Suprapubic skin (tissue), 4 donors: ENCODE results near the gene IGF2BP3. TPM values are rescaled to one million over a fixed set of nuclear protein-coding genes. Genes with fewer than 3 reads are reported as not detected.
A peak's percentile ranks its signal among the peaks of the same experiment; 100 is the strongest.
"Not testable (repeated sequence)": the region's sequence is repeated elsewhere in the genome, so short reads cannot be mapped to it uniquely, and the experiment has no call there.

Experiments used
- DNase-seq, 2 donors: peaks; one replicate each; pipeline ENCODE4 v3.0.0-alpha.2; 2019; ENCODE audit warnings: low spot score in 2 of 2
- H3K27ac ChIP-seq: fragments of 200-600 bp; sonication (generic); one replicate; pipeline ENCODE4 v1.5.1; 2019
- H3K27me3 ChIP-seq: fragments of 200-600 bp; sonication (generic); one replicate; pipeline ENCODE4 v1.5.1; 2019
- H3K36me3 ChIP-seq: fragments of 200-600 bp; sonication (generic); one replicate; pipeline ENCODE4 v1.5.1; 2019
- H3K4me1 ChIP-seq: fragments of 200-600 bp; sonication (generic); one replicate; pipeline ENCODE4 v1.5.1; 2019
- H3K4me3 ChIP-seq: fragments of 200-600 bp; sonication (generic); one replicate; pipeline ENCODE4 v1.5.1; 2019; ENCODE audit warnings: mild to moderate bottlenecking
- H3K9me3 ChIP-seq: fragments of 200-600 bp; sonication (generic); one replicate; pipeline ENCODE4 v1.5.1; 2019
- EP300 ChIP-seq: sonication (generic); formaldehyde crosslinking; IDR thresholded peaks from one replicate; pipeline ENCODE4 v1.6.1; 2017; ENCODE audit warnings: antibody characterized with exemption
- POLR2A ChIP-seq, 2 donors: fragments of 450-650 bp; IDR thresholded peaks; one replicate each; pipeline ENCODE4 v1.6.1; 2017; ENCODE audit warnings: antibody characterized with exemption in 2 of 2, mild to moderate bottlenecking in 2 of 2, moderate library complexity in 2 of 2
- POLR2AphosphoS5 ChIP-seq, 3 donors: sonication (generic); formaldehyde crosslinking; IDR thresholded peaks; one replicate each; pipeline ENCODE4 v1.6.1; 2017; ENCODE audit warnings: antibody characterized with exemption in 3 of 3
- WGBS: methylation state at CpG from one replicate; pipeline ENCODE4 v1.1.5; 2018; 5-methylcytosine and 5-hydroxymethylcytosine counted together
- total RNA-seq, 4 donors: library from RNA; depleted of rRNA; stranded (reverse); fragments of >200 nt; gene quantifications; one replicate each; pipeline ENCODE4 v1.1.0, GENCODE V29; 2016
- TF ChIP-seq, protein P1 (sequence below), 2 donors: fragments of 200-600 bp in 1 of 2; fragments of 450-650 bp in 1 of 2; sonication (generic) in 1 of 2; IDR thresholded peaks; one replicate each; pipeline ENCODE4 v1.5.1; 2016 to 2019; ENCODE audit warnings: antibody characterized with exemption in 2 of 2, mild to moderate bottlenecking in 1 of 2, moderate library complexity in 1 of 2

IGF2BP3 gene
- total RNA-seq, 4 donors from 2014 or later, result 0.47 to 1.9 TPM; not detected in 2

- H3K4me3 ChIP-seq, result peak overlapping the region; percentile 49
- no peaks in the 10 kb centered on the region for H3K9me3 ChIP-seq
- H3K27me3 ChIP-seq, result no peaks in the 10 kb centered on the region
- peaks cover 4% of the 10 kb centered on the region for H3K36me3 ChIP-seq
- H3K27ac ChIP-seq, result no peak overlapping the region
- TF ChIP-seq EP300, result no peak
- TF ChIP-seq, protein P1, sequence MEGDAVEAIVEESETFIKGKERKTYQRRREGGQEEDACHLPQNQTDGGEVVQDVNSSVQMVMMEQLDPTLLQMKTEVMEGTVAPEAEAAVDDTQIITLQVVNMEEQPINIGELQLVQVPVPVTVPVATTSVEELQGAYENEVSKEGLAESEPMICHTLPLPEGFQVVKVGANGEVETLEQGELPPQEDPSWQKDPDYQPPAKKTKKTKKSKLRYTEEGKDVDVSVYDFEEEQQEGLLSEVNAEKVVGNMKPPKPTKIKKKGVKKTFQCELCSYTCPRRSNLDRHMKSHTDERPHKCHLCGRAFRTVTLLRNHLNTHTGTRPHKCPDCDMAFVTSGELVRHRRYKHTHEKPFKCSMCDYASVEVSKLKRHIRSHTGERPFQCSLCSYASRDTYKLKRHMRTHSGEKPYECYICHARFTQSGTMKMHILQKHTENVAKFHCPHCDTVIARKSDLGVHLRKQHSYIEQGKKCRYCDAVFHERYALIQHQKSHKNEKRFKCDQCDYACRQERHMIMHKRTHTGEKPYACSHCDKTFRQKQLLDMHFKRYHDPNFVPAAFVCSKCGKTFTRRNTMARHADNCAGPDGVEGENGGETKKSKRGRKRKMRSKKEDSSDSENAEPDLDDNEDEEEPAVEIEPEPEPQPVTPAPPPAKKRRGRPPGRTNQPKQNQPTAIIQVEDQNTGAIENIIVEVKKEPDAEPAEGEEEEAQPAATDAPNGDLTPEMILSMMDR (IDR thresholded peaks at IDR 0.05), result no peak
- no peak for TF ChIP-seq POLR2AphosphoS5 (IDR thresholded peaks at IDR 0.05)
- TF ChIP-seq POLR2A (IDR thresholded peaks at IDR 0.05), result no peak
- DNase-seq, result peak in 1 of 2 donors; percentile 66
- no peaks in the 10 kb centered on the region for H3K4me1 ChIP-seq
- 41% methylated on average over 35 of the region's 56 CpGs for WGBS
Observed at GRCh38 chr7:23490357-23491135, 20.3 kb upstream of the IGF2BP3 start.

GRCh38 chr7:23488714-23489113 is 18.4 kb upstream of the IGF2BP3 start:
- not testable (repeated sequence) for H3K27ac ChIP-seq, H3K9me3 ChIP-seq, DNase-seq, H3K4me3 ChIP-seq, H3K4me1 ChIP-seq, H3K27me3 ChIP-seq, H3K36me3 ChIP-seq
- 93% methylated on average over 13 of the region's 13 CpGs for WGBS

DNA sequence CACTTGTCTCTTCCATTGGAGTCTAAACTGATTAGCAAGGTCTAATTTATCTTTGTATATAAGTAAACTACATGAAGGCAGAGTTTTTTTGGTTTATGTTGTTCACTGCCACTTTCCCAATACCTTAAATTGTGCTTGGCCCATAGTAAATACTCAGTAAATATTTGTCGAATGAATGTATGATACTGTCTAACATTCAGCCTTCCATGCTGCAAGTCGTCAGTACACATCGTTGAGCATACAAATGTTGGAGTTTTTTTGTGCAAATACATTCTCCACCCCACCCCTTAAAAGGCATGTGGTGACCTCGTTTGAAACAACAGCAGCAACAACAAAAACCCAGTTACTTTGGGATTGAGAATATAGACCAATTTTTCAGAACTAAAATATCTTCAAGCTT is 17.4 kb upstream of the IGF2BP3 start:
- Histone ChIP-seq H3K9me3 (no peaks in the 10 kb centered on the region), H3K4me3 (no peak overlapping the region), H3K27ac (no peak overlapping the region), H3K4me1 (no peaks in the 10 kb centered on the region), H3K27me3 (no peaks in the 10 kb centered on the region), H3K36me3 (peaks cover 4% of the 10 kb centered on the region)
- no peak for DNase-seq
- WGBS, result 56% methylated on average over 4 of the region's 4 CpGs
- TF ChIP-seq POLR2AphosphoS5 (IDR thresholded peaks at IDR 0.05), result no peak
- TF ChIP-seq EP300, result no peak
- TF ChIP-seq, protein P1 (IDR thresholded peaks at IDR 0.05), result no peak
- TF ChIP-seq POLR2A (IDR thresholded peaks at IDR 0.05), result no peak

- TF ChIP-seq POLR2AphosphoS5 (IDR thresholded peaks at IDR 0.05) (no peak), POLR2A (IDR thresholded peaks at IDR 0.05) (no peak), EP300 (no peak)
- TF ChIP-seq, protein P1 (IDR thresholded peaks at IDR 0.05), result no peak
- peaks cover 13% of the 10 kb centered on the region for H3K27me3 ChIP-seq
- DNase-seq, result no peak
- H3K36me3 ChIP-seq, result no peaks in the 10 kb centered on the region
- WGBS, result 75% methylated on average over 13 of the region's 13 CpGs
- no peaks in the 10 kb centered on the region for H3K9me3 ChIP-seq
- no peak overlapping the region for H3K4me3 ChIP-seq
- H3K27ac ChIP-seq, result no peak overlapping the region
- H3K4me1 ChIP-seq, result no peaks in the 10 kb centered on the region
Observed at GRCh38 chr7:23486002-23486773, 15.9 kb upstream of the IGF2BP3 start.

GRCh38 chr7:23482686-23483085 is 12.4 kb upstream of the IGF2BP3 start:
- Histone ChIP-seq H3K36me3 (no peaks in the 10 kb centered on the region), H3K4me1 (no peaks in the 10 kb centered on the region), H3K27ac (no peak overlapping the region), H3K4me3 (no peak overlapping the region), H3K27me3 (peaks cover 48% of the 10 kb centered on the region), H3K9me3 (no peaks in the 10 kb centered on the region)
- TF ChIP-seq EP300, result no peak
- TF ChIP-seq, protein P1 (IDR thresholded peaks at IDR 0.05), result no peak
- DNase-seq, result no peak
- 93% methylated on average over 4 of the region's 4 CpGs for WGBS
